Liver (tissue), 3 donors: Measurements from ENCODE around the gene WDR44.

ENCODE experiments used
- EGR1 ChIP-seq, 2 donors: IDR thresholded peaks; 2 replicates each; pipeline ENCODE4 v1.6.1; 2016 to 2018; ENCODE audit warnings: antibody characterized with exemption in 2 of 2, low read depth in 2 of 2
- TF ChIP-seq, protein P1 (sequence below): fragments of 150-350 bp; IDR thresholded peaks from 2 replicates; pipeline ENCODE4 v1.5.1; 2017; ENCODE audit warnings: improper control_type of control experiment, low read depth, low read length; ENCODE audit not compliant: missing input control
- donor health status: healthy.
- donor health status: healthy.

DNA sequence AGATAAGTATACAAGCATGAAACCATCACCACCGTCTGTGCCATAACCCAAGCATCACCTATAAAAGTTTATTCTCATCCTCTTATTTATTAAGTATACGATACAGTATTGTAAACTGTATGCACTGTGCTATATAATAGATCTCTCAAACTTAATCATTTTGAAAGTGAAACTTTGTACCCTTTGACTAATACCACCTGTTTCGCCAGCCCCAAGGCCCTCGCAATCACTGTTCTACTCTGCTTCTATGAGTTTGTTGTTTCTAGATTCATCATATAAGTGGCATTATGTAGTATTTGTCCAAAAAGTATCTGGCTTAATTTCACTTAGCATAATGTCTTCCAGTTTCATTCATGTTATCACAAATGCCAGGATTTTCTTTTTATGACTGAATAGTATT is 77.7 kb downstream of the WDR44 start:
- no peak for TF ChIP-seq EGR1 (IDR thresholded peaks at IDR 0.05; ENCODE audit: low read depth in 2 of 2)
- TF ChIP-seq, protein P1, sequence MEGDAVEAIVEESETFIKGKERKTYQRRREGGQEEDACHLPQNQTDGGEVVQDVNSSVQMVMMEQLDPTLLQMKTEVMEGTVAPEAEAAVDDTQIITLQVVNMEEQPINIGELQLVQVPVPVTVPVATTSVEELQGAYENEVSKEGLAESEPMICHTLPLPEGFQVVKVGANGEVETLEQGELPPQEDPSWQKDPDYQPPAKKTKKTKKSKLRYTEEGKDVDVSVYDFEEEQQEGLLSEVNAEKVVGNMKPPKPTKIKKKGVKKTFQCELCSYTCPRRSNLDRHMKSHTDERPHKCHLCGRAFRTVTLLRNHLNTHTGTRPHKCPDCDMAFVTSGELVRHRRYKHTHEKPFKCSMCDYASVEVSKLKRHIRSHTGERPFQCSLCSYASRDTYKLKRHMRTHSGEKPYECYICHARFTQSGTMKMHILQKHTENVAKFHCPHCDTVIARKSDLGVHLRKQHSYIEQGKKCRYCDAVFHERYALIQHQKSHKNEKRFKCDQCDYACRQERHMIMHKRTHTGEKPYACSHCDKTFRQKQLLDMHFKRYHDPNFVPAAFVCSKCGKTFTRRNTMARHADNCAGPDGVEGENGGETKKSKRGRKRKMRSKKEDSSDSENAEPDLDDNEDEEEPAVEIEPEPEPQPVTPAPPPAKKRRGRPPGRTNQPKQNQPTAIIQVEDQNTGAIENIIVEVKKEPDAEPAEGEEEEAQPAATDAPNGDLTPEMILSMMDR, result no peak
